Measurements from ENCODE around the gene LCE1F. TPM values are rescaled to one million over a fixed set of nuclear protein-coding genes. Genes with fewer than 3 reads are reported as not detected.

The LCE1F gene
- total and polyA plus RNA-seq, 4 experiments from 2014 or later: not detected

GRCh38 chr1:152776361-152776760, 1.4 kb downstream of the LCE1F start:
- ChIA-PET CTCF (ENCODE audit: partially characterized antibody) (no interaction called here), POLR2A (ENCODE audit: partially characterized antibody) (no interaction called here)
- Histone ChIP-seq H3K27me3 (ENCODE audit: insufficient read depth, low read length) (no peaks in the 10 kb centered on the region), H3K36me3 (ENCODE audit: insufficient read depth, low read length) (no peaks in the 10 kb centered on the region), H3K9me3 (ENCODE audit: control insufficient read depth in 1 of 2, low read length in 2 of 2) (no peaks in the 10 kb centered on the region), H3K27ac (ENCODE audit: low read depth, low read length) (no peak overlapping the region), H3K4me3 (ENCODE audit: low read length in 2 of 2) (no peak overlapping the region), H3K4me1 (ENCODE audit: insufficient read depth, low read length) (no peaks in the 10 kb centered on the region)
- H3K27me3 Mint-ChIP-seq: peaks cover 14 to 15% of the 10 kb centered on the region in 2 donors
- H3K4me3 Mint-ChIP-seq: no peak overlapping the region
- no peak overlapping the region for H3K27ac Mint-ChIP-seq
- DNase-seq: no peak
- H3K9me3 Mint-ChIP-seq: peaks cover 0 to 7% (median 0%) of the 10 kb centered on the region in 8 donors
- intact Hi-C loops (cut with micrococcal nuclease): no loop called here
- no peaks in the 10 kb centered on the region for H3K36me3 Mint-ChIP-seq
- no peaks in the 10 kb centered on the region for H3K4me1 Mint-ChIP-seq

DNA sequence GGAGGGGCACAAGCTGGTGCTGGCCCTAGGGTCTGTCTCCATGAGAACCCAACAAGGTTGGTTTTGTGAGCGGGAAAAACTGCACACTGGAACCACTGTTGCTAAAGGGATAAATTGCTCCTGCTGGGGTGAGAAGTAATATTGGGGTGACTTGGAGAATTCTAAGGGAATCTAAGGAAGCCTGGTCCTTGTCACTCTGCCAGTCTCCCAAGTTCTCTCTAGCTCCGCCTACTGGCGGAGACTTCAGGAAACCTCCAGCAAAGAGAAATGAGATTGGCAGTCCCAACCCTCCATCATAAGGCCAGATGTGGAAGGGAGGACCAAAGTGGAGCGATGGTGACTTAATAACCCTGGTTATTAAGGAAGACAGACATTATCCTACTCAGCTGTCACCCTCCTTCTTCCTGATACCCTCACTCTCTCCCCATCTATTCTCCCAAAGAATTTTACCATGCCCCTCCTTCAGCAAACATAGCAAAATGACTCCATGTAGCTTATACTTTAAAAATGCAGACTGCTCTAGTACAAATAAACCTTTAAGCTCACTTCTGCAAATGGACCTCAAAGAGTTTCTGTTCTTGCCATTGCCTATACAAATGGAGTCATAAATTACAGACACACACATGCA, 2.7 kb downstream of the LCE1F start:
- H3K4me3 Mint-ChIP-seq: no peak overlapping the region
- intact Hi-C loops (cut with micrococcal nuclease): no loop called here

GRCh38 chr1:152783095-152783494, 8.2 kb downstream of the LCE1F start:
- H3K9me3 ChIP-seq (ENCODE audit: control insufficient read depth in 1 of 2, low read length in 2 of 2): no peaks in the 10 kb centered on the region
- no peak overlapping the region for H3K4me3 ChIP-seq (ENCODE audit: low read length in 2 of 2)
- Mint-ChIP-seq H3K36me3 (no peaks in the 10 kb centered on the region), H3K4me3 (no peak overlapping the region), H3K27me3 (peaks cover 13 to 44% of the 10 kb centered on the region in 2 donors), H3K9me3 (no peaks in the 10 kb centered on the region), H3K27ac (no peak overlapping the region), H3K4me1 (no peaks in the 10 kb centered on the region)
- no peaks in the 10 kb centered on the region for H3K4me1 ChIP-seq (ENCODE audit: insufficient read depth, low read length)
- intact Hi-C loops (cut with micrococcal nuclease): no loop called here
- H3K27me3 ChIP-seq (ENCODE audit: insufficient read depth, low read length): peaks cover 4% of the 10 kb centered on the region
- ChIA-PET POLR2A (ENCODE audit: partially characterized antibody) (no interaction called here), CTCF (ENCODE audit: partially characterized antibody) (no interaction called here)
- no peaks in the 10 kb centered on the region for H3K36me3 ChIP-seq (ENCODE audit: insufficient read depth, low read length)
- no peak for DNase-seq
- no peak overlapping the region for H3K27ac ChIP-seq (ENCODE audit: low read depth, low read length)

More for the DNA sequence above, 2.7 kb downstream of the LCE1F start:
- DNase-seq: no peak
- H3K36me3 ChIP-seq (ENCODE audit: insufficient read depth, low read length): no peaks in the 10 kb centered on the region
- Mint-ChIP-seq H3K9me3 (peaks cover 0 to 7% (median 0%) of the 10 kb centered on the region in 8 donors), H3K36me3 (no peaks in the 10 kb centered on the region), H3K4me1 (no peaks in the 10 kb centered on the region), H3K27me3 (peaks cover 14 to 17% of the 10 kb centered on the region in 2 donors), H3K27ac (no peak overlapping the region)
- H3K4me1 ChIP-seq (ENCODE audit: insufficient read depth, low read length): no peaks in the 10 kb centered on the region
- no peaks in the 10 kb centered on the region for H3K27me3 ChIP-seq (ENCODE audit: insufficient read depth, low read length)
- H3K4me3 ChIP-seq (ENCODE audit: low read length in 2 of 2): no peak overlapping the region
- POLR2A ChIA-PET (ENCODE audit: partially characterized antibody): no interaction called here
- no peak overlapping the region for H3K27ac ChIP-seq (ENCODE audit: low read depth, low read length)
- H3K9me3 ChIP-seq (ENCODE audit: control insufficient read depth in 1 of 2, low read length in 2 of 2): no peaks in the 10 kb centered on the region
- CTCF ChIA-PET (ENCODE audit: partially characterized antibody): no interaction called here

GRCh38 chr1:152786077-152786476, 11.1 kb downstream of the LCE1F start, which contains the start of gene LCE1E:
Gene LCE1E (plus strand): TSS chr1:152786257. CDS start chr1:152787300, 1,043 bp downstream.
- Histone ChIP-seq H3K27me3 (ENCODE audit: insufficient read depth, low read length) (peaks cover 4% of the 10 kb centered on the region), H3K9me3 (ENCODE audit: control insufficient read depth in 1 of 2, low read length in 2 of 2) (no peaks in the 10 kb centered on the region), H3K4me3 (ENCODE audit: low read length in 2 of 2) (no peak within 1 kb of the TSS), H3K27ac (ENCODE audit: low read depth, low read length) (no peak within 1 kb of the TSS), H3K4me1 (ENCODE audit: insufficient read depth, low read length) (no peaks in the 10 kb centered on the region), H3K36me3 (ENCODE audit: insufficient read depth, low read length) (no peaks in the 10 kb centered on the region)
- H3K4me3 Mint-ChIP-seq: no peak within 1 kb of the TSS
- POLR2A ChIA-PET (ENCODE audit: partially characterized antibody): no interaction called here
- CTCF ChIA-PET (ENCODE audit: partially characterized antibody): no interaction called here
- H3K27me3 Mint-ChIP-seq: peaks cover 15 to 46% of the 10 kb centered on the region in 2 donors
- no peak for DNase-seq
- H3K4me1 Mint-ChIP-seq: no peaks in the 10 kb centered on the region
- no peaks in the 10 kb centered on the region for H3K9me3 Mint-ChIP-seq
- H3K36me3 Mint-ChIP-seq: no peaks in the 10 kb centered on the region
- no peak within 1 kb of the TSS for H3K27ac Mint-ChIP-seq
- intact Hi-C loops (cut with micrococcal nuclease): no loop called here

DNA sequence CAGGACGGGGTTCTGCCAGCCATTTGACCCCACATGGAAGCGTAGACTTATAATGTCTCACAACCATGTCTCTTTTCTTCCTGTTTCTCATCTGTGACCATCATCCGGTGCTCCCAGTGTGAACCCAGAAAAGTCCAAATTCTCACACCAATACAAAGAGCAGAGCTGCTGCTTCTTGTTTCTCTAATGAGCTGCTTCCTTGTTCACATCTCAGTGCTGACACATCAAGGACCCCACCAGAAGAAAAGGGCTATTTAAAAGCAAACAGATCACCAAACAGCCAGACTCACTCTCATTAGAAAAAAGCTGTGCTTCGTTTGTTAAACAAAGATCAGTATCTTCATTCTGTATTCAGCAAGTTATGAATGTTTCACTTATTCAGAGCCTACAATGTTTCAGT, 20.7 kb downstream of the LCE1F start:
- Histone ChIP-seq H3K27me3 (ENCODE audit: insufficient read depth, low read length) (no peaks in the 10 kb centered on the region), H3K4me1 (ENCODE audit: insufficient read depth, low read length) (no peaks in the 10 kb centered on the region), H3K27ac (ENCODE audit: low read depth, low read length) (no peak overlapping the region), H3K9me3 (ENCODE audit: control insufficient read depth in 1 of 2, low read length in 2 of 2) (no peaks in the 10 kb centered on the region), H3K4me3 (ENCODE audit: low read length in 2 of 2) (no peak overlapping the region), H3K36me3 (ENCODE audit: insufficient read depth, low read length) (no peaks in the 10 kb centered on the region)
- no peaks in the 10 kb centered on the region for H3K36me3 Mint-ChIP-seq
- intact Hi-C loops (cut with micrococcal nuclease): no loop called here
- H3K4me3 Mint-ChIP-seq: no peak overlapping the region
- CTCF ChIA-PET (ENCODE audit: partially characterized antibody): no interaction called here
- H3K9me3 Mint-ChIP-seq: peaks cover 0 to 1% (median 0%) of the 10 kb centered on the region in 8 donors
- no peak for DNase-seq
- no peak overlapping the region for H3K27ac Mint-ChIP-seq
- H3K4me1 Mint-ChIP-seq: no peaks in the 10 kb centered on the region
- POLR2A ChIA-PET (ENCODE audit: partially characterized antibody): no interaction called here
- peaks cover 5 to 18% of the 10 kb centered on the region in 2 donors for H3K27me3 Mint-ChIP-seq

DNA sequence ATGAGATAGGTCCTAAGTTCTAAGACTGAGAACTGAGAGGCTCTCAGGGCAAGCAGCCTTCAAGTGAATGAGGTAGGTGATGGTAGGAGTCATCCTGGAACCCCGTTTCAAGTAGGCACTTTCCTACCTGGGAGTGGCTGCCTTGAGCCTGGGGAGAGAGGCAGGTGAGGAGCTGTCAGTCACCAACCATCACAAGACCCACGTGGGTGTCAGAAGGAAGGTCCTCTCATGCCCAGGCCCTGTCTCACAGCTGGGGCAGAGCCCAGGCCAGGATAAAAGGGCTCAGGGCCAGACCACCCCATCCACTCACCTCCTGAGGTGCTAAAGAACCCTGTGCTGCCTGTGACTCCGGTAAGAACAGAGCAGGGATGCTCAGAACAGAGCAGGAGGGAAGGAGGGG, 21.5 kb downstream of the LCE1F start, which contains the start of gene LCE1D:
TSS of gene LCE1D (plus strand) at position 301 of the 400 bp plus-strand sequence. CDS start 1,074 bp downstream, outside the sequence.
- H3K9me3 Mint-ChIP-seq: peaks cover 0 to 2% (median 0%) of the 10 kb centered on the region in 8 donors
- H3K27ac Mint-ChIP-seq: no peak within 1 kb of the TSS

GRCh38 chr1:152801333-152801732, 26.4 kb downstream of the LCE1F start:
- Histone ChIP-seq H3K27me3 (ENCODE audit: insufficient read depth, low read length) (no peaks in the 10 kb centered on the region), H3K27ac (ENCODE audit: low read depth, low read length) (no peak overlapping the region), H3K36me3 (ENCODE audit: insufficient read depth, low read length) (no peaks in the 10 kb centered on the region), H3K4me3 (ENCODE audit: low read length in 2 of 2) (no peak overlapping the region), H3K9me3 (ENCODE audit: control insufficient read depth in 1 of 2, low read length in 2 of 2) (no peaks in the 10 kb centered on the region), H3K4me1 (ENCODE audit: insufficient read depth, low read length) (no peaks in the 10 kb centered on the region)
- DNase-seq: no peak
- ChIA-PET POLR2A (ENCODE audit: partially characterized antibody) (no interaction called here), CTCF (ENCODE audit: partially characterized antibody) (no interaction called here)
- H3K9me3 Mint-ChIP-seq: peaks cover 0 to 2% (median 0%) of the 10 kb centered on the region in 8 donors
- H3K4me3 Mint-ChIP-seq: no peak overlapping the region
- H3K4me1 Mint-ChIP-seq: no peaks in the 10 kb centered on the region
- intact Hi-C loops (cut with micrococcal nuclease): no loop called here
- H3K36me3 Mint-ChIP-seq: no peaks in the 10 kb centered on the region
- H3K27me3 Mint-ChIP-seq: peaks cover 27% of the 10 kb centered on the region in 2 donors
- no peak overlapping the region for H3K27ac Mint-ChIP-seq

More for the DNA sequence above, 21.5 kb downstream of the LCE1F start, which contains the start of gene LCE1D:
- CTCF ChIA-PET (ENCODE audit: partially characterized antibody): no interaction called here
- Histone ChIP-seq H3K9me3 (ENCODE audit: control insufficient read depth in 1 of 2, low read length in 2 of 2) (no peaks in the 10 kb centered on the region), H3K36me3 (ENCODE audit: insufficient read depth, low read length) (no peaks in the 10 kb centered on the region), H3K27me3 (ENCODE audit: insufficient read depth, low read length) (no peaks in the 10 kb centered on the region), H3K4me1 (ENCODE audit: insufficient read depth, low read length) (no peaks in the 10 kb centered on the region), H3K27ac (ENCODE audit: low read depth, low read length) (no peak within 1 kb of the TSS), H3K4me3 (ENCODE audit: low read length in 2 of 2) (no peak within 1 kb of the TSS)
- Mint-ChIP-seq H3K36me3 (no peaks in the 10 kb centered on the region), H3K4me1 (no peaks in the 10 kb centered on the region), H3K27me3 (peaks cover 11 to 13% of the 10 kb centered on the region in 2 donors), H3K4me3 (no peak within 1 kb of the TSS)
- no peak for DNase-seq
- POLR2A ChIA-PET (ENCODE audit: partially characterized antibody): no interaction called here
- intact Hi-C loops (cut with micrococcal nuclease): no loop called here
